Endothelial cell (in vitro differentiated cells): ENCODE measurements around the gene RTCA. TPM values are rescaled to one million over a fixed set of nuclear protein-coding genes. Genes with fewer than 3 reads are reported as not detected.
"Not testable (repeated sequence)": the region's sequence is repeated elsewhere in the genome, so short reads cannot be mapped to it uniquely, and the experiment has no call there.

Experiments used
- DNase-seq: peaks from one replicate; pipeline ENCODE4 v3.0.0; 2021; ENCODE audit warnings: low spot score
- H3K27ac Mint-ChIP-seq: one replicate; pipeline ENCODE4 v1.8.0; 2021; ENCODE audit warnings: mixed read lengths, inconsistent platforms; ENCODE audit not compliant: unreplicated experiment
- H3K27me3 Mint-ChIP-seq: one replicate; pipeline ENCODE4 v1.8.0; 2021; ENCODE audit warnings: mild to moderate bottlenecking, moderate library complexity, mixed read lengths, inconsistent platforms; ENCODE audit not compliant: unreplicated experiment
- H3K36me3 Mint-ChIP-seq: one replicate; pipeline ENCODE4 v1.8.0; 2021; ENCODE audit warnings: mild to moderate bottlenecking, low read depth, mixed read lengths, inconsistent platforms; ENCODE audit not compliant: unreplicated experiment
- H3K4me1 Mint-ChIP-seq: one replicate; pipeline ENCODE4 v1.8.0; 2021; ENCODE audit warnings: mild to moderate bottlenecking, mixed read lengths, inconsistent platforms; ENCODE audit not compliant: unreplicated experiment
- H3K4me3 Mint-ChIP-seq: one replicate; pipeline ENCODE4 v1.8.0; 2021; ENCODE audit warnings: mild to moderate bottlenecking, mixed read lengths, inconsistent platforms; ENCODE audit not compliant: unreplicated experiment
- H3K9me3 Mint-ChIP-seq: one replicate; pipeline ENCODE4 v1.8.0; 2021; ENCODE audit warnings: mixed read lengths, inconsistent platforms; ENCODE audit not compliant: unreplicated experiment
- CTCF ChIP-seq: fragments of 200-600 bp; sonication (generic); IDR thresholded peaks from one replicate; pipeline ENCODE4 v1.5.0; 2021; ENCODE audit warnings: antibody characterized with exemption; ENCODE audit not compliant: unreplicated experiment
- microRNA-seq: library from miRNA; unstranded; fragments of <30 nt; microRNA quantifications from one replicate; pipeline ENCODE4, GENCODE V29; 2020; ENCODE audit not compliant: unreplicated experiment
- total RNA-seq: library from RNA; stranded (reverse); fragmentation: NEBNext Ultra II Directional; extraction: Animal tissue kit (Norgen Biotek cat#: 25700); gene quantifications from one replicate; pipeline ENCODE4 v1.2.1, GENCODE V29; 2021; ENCODE audit not compliant: unreplicated experiment

Gene RTCA
- total RNA-seq, 1 donor from 2014 or later, result 46.3 TPM

GRCh38 chr1:100332331-100332730 lies 66.3 kb downstream of the RTCA start:
- no peak for TF ChIP-seq CTCF
- no peaks in the 10 kb centered on the region for H3K36me3 Mint-ChIP-seq
- no peaks in the 10 kb centered on the region for H3K9me3 Mint-ChIP-seq
- no peak for DNase-seq
- no peaks in the 10 kb centered on the region for H3K27me3 Mint-ChIP-seq
- peaks cover 5% of the 10 kb centered on the region for H3K4me1 Mint-ChIP-seq
- H3K27ac Mint-ChIP-seq, result no peak overlapping the region
- H3K4me3 Mint-ChIP-seq, result no peak overlapping the region

- Mint-ChIP-seq H3K4me3 (no peak overlapping the region), H3K27me3 (no peaks in the 10 kb centered on the region), H3K9me3 (no peaks in the 10 kb centered on the region), H3K4me1 (peaks cover 5% of the 10 kb centered on the region), H3K27ac (no peak overlapping the region), H3K36me3 (no peaks in the 10 kb centered on the region)
- DNase-seq, result no peak
- no peak for TF ChIP-seq CTCF
Observed at GRCh38 chr1:100335436-100335835, 69.4 kb downstream of the RTCA start.

GRCh38 chr1:100337878-100338277 lies 71.9 kb downstream of the RTCA start:
- not testable (repeated sequence) for H3K4me1 Mint-ChIP-seq, H3K36me3 Mint-ChIP-seq, H3K9me3 Mint-ChIP-seq, H3K27ac Mint-ChIP-seq, H3K4me3 Mint-ChIP-seq, DNase-seq, H3K27me3 Mint-ChIP-seq

GRCh38 chr1:100339735-100340134 lies 73.7 kb downstream of the RTCA start:
- H3K36me3 Mint-ChIP-seq, H3K27ac Mint-ChIP-seq, H3K9me3 Mint-ChIP-seq, H3K27me3 Mint-ChIP-seq, H3K4me3 Mint-ChIP-seq, H3K4me1 Mint-ChIP-seq, DNase-seq: not testable (repeated sequence)

GRCh38 chr1:100340494-100340893 lies 74.5 kb downstream of the RTCA start:
- H3K27me3 Mint-ChIP-seq, result peaks cover 1% of the 10 kb centered on the region
- DNase-seq, result no peak

GRCh38 chr1:100342348-100342747 lies 76.3 kb downstream of the RTCA start:
- Mint-ChIP-seq H3K36me3 (no peaks in the 10 kb centered on the region), H3K27ac (no peak overlapping the region), H3K9me3 (no peaks in the 10 kb centered on the region), H3K4me3 (no peak overlapping the region), H3K27me3 (peaks cover 1% of the 10 kb centered on the region), H3K4me1 (peaks cover 4% of the 10 kb centered on the region)
- DNase-seq, result no peak
- TF ChIP-seq CTCF, result no peak

More at GRCh38 chr1:100340494-100340893, 74.5 kb downstream of the RTCA start:
- Mint-ChIP-seq H3K36me3 (no peaks in the 10 kb centered on the region), H3K27ac (no peak overlapping the region), H3K4me1 (peaks cover 9% of the 10 kb centered on the region), H3K9me3 (no peaks in the 10 kb centered on the region), H3K4me3 (no peak overlapping the region)
- TF ChIP-seq CTCF, result no peak

Small RNA genes lying within 50 kb of the gene (microRNA-seq; reads per million reads assigned to microRNA genes)
- gene MIR553, result not detected

Other genes starting within 250 kb of the RTCA start
- 6.1 TPM for gene SASS6, start 133.3 kb upstream of the RTCA start, total RNA-seq
- gene TRMT13, start 133.1 kb upstream of the RTCA start, total RNA-seq, result 10.5 TPM
- gene LRRC39, start 88.0 kb upstream of the RTCA start, total RNA-seq, result 0.64 TPM
- 8.7 TPM for gene DBT, start 16.4 kb upstream of the RTCA start, total RNA-seq
- gene CDC14A, start 86.3 kb downstream of the RTCA start, total RNA-seq, result 12.9 TPM